Anterior cingulate cortex (tissue), 58 donors: Measurements from ENCODE around the gene LOXL1.

Experiments
- DNase-seq, 58 donors: peaks; one replicate each; lab custom pipeline; 2025; lab: John Stamatoyannopoulos, UW

The LOXL1 gene

DNA sequence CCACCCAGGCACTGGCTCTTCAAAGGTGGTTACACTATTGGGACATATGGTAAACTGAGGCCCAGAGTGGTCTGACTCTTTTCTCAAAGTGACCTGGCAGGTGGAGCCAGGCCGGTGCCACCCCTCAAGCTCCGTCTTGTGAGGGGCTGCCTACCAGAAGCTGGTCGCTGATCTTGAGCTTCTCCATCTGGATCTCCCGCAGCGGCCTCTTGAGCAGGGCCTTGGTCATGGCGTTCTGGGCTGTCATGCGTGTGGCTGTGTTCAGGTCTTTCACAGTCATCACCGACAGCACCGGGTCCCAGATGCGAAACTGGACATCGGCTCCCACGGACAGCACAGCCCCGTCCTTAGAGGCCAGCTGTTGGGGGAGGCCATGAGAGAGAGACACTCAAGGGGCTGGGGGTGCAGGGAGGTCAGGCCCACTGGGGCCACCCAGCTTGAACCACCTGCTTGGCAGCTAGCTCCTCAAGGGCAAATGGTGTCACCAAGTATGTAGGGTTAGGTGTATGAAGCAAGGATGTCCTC, 62.2 kb downstream of the LOXL1 start:
- no peak for DNase-seq

DNA sequence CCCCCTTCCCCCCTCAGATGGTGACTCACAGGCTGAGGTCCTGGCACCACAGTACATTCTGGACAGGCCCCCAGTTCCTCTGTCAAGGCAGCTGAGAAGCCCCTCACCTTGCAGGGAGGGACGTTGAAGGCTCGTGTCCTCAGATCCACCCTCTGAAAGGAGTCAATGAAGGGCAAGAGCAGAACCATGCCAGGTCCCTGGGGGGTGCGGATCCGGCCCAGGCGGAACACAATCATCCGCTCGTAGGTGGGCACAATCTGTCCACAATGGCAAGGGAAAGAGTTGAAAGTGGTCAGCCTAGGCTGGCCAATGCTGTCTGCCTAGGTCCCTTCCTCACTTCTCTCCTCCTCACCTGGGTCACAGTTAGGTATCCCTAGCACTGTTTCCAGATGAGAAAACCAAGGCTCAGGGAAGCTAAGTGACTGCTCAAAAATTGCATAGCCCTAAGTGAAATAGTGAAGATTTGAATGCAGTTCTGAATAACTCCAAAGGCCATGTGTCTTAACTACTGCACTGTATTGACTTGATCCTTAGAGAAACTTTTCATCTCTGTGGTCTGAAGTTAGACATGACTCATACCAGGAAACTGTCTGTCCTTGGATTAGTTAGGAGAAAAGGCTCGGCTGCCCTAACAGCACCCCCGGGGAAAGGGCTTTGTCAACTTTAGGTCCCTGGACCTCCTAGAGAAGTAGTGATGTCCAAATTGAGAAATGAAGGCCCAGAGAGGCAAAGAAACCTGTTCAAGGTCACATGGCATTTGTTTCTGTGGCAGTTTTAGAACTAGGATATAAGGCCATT, 62.9 kb downstream of the LOXL1 start:
- DNase-seq: no peak

DNA sequence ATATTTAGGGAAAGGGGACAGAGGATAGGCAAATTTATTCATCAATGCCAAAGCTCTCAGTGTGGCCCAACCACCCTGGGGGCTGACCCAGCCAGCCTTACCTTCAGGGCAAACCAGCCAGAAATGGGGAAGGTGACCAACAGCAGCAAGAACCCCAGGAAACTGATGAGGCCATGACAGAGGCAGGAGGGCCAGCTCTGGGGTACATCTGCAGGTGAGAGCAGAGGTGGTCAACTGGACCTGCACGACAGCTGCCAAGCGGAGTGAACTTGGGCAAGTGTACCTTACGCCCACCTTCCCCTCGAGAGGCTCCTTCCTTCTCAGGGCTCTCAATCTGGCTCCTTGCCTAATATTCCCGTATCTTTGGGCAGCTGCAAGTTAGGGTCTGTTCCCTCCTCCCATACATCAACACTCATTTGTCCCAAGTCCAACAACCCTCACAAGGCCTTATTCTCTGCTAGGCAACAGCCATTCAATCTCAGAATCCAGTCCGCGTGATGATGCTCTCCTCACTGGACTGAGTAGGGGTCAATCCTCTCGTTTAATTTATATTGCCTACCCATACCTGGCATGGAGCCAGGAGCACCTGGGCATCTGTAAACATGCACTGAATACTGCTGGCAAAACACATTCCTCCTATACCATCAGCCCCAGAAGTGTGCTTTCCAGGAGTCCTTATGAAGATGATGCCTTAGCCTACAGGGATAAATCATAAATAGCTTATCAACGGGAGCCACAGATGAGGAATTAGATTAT, 64.2 kb downstream of the LOXL1 start:
- no peak for DNase-seq

DNA sequence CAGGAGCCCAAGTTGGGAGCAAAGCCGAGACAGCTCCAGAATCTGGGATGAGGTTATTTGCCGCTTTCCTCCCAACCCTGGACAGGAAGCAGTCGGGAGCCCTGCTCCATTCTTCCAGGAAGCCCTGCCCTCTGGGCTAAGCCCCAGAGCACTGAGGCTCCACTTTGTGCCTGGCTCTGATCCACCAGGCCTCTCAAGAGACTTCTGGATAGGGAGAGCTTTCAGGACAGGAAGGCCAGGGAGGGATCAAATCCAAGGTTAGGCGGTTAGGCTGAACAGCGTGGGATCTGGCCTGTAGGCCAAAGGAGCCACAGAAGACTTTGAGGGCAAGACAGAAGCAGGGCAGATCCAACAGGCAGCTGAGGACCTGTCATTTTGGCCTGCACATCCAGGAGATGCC, 65.0 kb downstream of the LOXL1 start:
- peak in 39 of 58 donors; percentile 7 to 74 (median 34) for DNase-seq

DNA sequence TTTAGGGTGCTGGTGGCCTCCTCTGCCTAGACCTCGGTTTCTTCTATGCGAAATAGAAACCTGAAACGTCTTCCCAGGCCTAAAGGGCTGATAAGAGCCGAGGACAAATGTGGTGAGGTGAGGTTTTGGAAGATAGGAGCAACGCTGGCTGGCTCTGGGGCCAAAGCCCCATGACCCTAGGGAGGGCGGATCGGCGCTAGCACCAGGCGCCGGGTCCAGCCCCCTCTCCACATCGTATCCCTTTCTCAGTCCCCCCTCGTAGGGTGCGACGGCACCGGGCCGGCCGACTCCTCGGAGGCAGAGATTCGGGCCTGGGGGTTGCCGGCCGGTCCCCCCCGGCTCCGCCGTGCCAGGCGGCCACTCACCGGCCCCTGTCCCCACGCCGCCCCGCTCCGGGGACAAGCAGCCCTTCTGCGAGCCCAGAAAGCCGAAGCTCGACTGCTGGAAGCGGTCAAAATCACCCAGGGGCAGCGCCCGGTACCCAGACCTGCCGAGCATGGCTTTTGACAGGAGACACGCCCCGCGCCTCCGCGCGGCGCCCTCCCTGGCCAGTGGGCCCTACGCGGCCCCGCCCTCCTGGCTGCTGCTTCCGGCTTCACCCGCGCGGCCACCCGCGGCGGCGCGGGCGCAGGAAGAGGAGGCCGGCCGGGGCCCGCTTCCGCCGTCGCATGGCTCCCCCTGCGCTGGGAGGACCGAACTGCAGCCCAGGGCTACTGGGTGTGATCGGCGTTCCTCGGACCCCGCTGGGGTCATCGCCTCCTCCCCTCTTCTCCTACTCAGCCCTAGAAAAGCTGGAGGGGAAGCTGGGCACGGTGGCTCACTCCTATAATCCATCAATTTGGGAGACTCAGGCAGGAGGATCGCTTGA, 65.7 kb downstream of the LOXL1 start, which contains the start of gene STOML1:
Gene STOML1, minus strand, starts transcription at position 570 of the 868 bp plus-strand sequence. Its CDS starts 72 bp downstream, at position 498.
- DNase-seq: peak; percentile 37 to 92 (median 82)

DNA sequence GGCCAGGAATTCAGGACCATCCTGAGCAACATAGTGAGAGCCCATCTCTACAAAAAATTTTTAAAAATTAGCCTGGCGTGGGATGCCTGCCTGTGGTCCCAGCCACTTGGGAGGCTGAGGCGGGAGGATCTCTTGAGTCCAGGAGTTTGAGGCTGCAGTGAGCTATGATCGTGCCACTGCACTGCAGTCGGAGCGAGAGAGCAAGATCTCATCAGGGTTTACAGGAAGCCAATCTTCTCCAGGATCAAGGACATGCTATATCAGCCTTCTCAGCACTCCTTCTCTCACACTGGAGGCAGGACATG, 66.3 kb downstream of the LOXL1 start:
- DNase-seq: no peak

DNA sequence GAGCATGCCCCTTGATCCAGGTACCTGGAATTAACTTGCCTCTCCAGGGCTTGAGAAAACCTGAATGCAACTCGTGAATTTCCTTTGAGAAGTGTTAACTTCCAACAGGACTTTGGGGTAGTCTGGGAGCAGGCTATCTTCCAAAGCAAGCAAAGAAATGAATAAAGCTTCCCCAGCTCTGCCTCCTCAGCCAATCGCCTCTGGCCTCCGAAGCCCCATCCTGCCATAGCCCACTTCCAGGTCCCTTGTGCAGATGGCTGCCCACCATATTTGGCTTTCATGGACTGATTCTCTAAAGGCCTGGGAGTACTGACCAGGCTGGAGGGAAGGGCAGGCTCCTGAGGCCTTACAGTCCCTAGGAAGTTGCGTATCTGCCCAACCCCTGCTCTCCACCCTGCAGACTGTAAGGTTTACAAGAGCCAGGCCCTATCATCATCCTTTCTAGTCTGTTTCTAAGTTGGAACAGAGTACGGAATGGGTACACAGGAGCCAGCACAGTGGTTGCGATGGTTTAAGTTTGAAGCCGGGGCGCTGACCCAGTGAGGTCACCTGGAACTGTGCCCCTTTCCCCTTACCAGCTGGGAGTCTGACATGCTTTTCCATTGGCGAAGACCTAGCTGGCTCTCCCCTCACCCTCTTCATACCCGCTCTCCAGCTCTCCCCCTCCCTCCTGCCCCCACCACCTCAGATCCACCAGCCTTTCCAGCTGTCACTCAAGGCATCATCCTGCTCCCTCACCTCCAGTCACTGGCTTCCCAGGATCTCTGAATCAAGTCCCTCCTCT, 67.1 kb downstream of the LOXL1 start:
- DNase-seq: no peak

DNA sequence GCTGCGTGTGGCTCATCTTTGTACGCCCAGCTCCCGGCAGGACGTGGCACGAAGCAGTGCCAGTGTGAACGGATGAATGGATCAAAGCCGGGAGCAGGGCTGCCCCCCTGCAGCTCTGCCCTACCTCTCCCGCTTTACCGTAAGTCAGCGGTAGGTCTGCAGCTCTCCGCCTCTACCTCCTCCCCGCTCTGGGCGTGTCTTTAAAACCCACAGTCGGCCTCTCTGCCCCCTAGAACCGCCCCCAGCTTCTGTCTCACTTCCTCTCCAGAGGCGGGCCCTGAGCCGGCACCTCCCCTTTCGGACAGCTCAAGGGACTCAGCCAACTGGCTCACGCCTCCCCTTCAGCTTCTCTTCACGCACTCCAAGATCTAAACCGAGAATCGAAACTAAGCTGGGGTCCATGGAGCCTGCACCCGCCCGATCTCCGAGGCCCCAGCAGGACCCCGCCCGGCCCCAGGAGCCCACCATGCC, 68.2 kb downstream of the LOXL1 start, which contains the start of gene PML:
Gene PML, plus strand, starts transcription at position 304 of the 471 bp plus-strand sequence. Its CDS starts 97 bp downstream, at position 401.
- DNase-seq: peak; percentile 40 to 97 (median 92)

DNA sequence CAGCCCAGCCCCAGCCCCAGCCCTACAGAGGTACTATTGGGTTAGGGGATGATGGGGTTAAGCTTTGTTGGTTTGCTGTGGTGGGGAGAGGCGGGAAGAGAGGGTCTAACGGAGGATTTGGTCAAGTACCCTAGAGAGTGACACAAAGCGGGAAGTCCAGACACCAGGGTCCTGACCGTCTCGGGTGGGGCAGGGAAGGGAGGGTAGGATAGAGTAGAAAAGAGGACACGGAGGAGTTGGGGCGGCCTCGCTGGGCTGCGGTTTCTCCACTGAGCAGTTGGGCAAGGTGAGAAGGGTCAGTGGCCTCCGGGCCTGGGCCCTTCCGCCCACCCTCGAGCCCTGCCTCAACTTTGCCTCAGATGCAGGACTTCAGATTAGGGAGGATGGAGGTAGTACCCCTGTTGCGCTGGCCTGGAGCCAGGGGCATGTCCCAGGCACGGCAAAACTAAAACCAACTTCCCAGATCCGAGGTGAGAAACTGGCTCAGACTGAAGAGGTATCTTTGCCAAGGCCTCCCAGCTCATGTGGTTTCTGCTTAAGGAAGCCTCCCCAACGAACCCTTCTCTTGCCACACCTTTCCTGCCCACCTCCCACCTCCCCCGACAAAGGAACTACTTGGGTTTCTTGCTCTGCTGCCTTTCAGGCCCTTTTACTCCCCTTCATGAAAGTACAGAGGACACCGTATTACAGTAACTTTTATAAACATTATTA, 68.8 kb downstream of the LOXL1 start:
- DNase-seq: peak in 7 of 58 donors; percentile 21 to 53 (median 31)

DNA sequence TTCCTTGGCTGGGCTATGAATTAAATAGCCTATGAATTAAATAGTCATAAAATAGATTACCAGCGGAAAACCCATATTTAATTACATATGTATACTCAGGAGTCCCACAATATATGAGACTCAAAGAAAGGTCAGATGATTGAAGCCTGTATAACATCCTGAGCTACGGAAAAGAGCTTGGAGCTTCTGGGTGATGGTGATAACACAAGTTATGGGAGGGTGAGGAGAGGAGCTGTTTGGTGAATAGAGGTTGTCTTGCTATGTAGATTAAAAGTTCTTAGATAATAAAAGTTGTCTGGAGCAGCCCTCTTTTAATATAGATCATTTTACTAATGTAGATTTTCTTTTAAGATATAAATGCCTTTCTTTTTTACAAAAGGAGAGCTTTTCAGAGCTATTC, 70.0 kb downstream of the LOXL1 start:
- DNase-seq: no peak

DNA sequence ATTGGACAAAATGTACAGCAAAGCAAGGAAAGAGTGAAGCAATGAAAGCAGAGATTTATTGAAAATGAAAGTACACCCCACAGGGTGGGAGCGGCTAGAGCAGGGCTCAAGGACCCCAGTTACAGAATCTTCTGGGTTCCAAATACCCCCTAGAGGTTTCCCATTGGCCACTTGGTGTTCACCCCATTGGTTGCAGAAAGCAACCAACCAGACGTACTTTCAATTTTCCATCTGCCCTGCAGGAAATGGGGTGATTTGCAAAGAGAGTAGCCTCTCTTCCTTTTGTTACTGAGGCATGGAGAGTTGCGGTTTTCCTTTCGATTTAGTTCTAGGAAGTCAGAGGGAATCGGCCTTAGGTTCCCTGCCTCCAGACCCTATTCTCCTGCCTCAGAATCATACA, 70.7 kb downstream of the LOXL1 start:
- DNase-seq: peak in 3 of 58 donors; percentile 11 to 24 (median 16)

DNA sequence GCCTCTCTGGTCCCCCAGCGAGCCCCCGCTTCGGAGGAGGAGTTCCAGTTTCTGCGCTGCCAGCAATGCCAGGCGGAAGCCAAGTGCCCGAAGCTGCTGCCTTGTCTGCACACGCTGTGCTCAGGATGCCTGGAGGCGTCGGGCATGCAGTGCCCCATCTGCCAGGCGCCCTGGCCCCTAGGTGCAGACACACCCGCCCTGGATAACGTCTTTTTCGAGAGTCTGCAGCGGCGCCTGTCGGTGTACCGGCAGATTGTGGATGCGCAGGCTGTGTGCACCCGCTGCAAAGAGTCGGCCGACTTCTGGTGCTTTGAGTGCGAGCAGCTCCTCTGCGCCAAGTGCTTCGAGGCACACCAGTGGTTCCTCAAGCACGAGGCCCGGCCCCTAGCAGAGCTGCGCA, 71.7 kb downstream of the LOXL1 start:
- no peak for DNase-seq
